K562 (cell line): ENCODE results near the gene TF. TPM values are rescaled to one million over a fixed set of nuclear protein-coding genes. Genes with fewer than 3 reads are reported as not detected.

Source experiments
- ATAC-seq: fragments of 200-7000 bp; cut with Tn5 transposase; 3 replicates; pipeline ENCODE4 v1.9.1; 2020; ENCODE audit warnings: moderate library complexity
- BruUV-seq: library from RNA; stranded (reverse); fragments of 400-500 nt; replicated peaks from 2 replicates; lab custom pipeline; 2021; lab: Mats Ljungman, UMichigan
- CTCF ChIA-PET: fragments of 300-600 bp; formaldehyde crosslinking; extraction: SDS; loops from one replicate; lab custom pipeline; 2021; ENCODE audit warnings: low intra/inter-chr PET ratio; lab: Yijun Ruan, JAX
- POLR2A ChIA-PET: fragments of 300-600, 350-650 bp; sonication (Branson Sonifier 250); formaldehyde crosslinking; extraction: SDS; loops from one replicate; lab custom pipeline; 2021; ENCODE audit warnings: antibody characterized with exemption, inconsistent platforms; lab: Yijun Ruan, JAX
- DNase-seq, 4 experiments: peaks; one replicate each; pipeline versions ENCODE4 v3.0.0 to v3.0.0-alpha.2; 2011 to 2018; ENCODE audit warnings: low spot score in 3 of 4, mixed read lengths in 3 of 4; ENCODE audit errors: extremely low read depth in 1 of 4
- FAIRE-seq: peaks from 2 replicates; lab custom pipeline; 2011; peaks lifted over from hg19 to GRCh38; lab: Jason Lieb, UNC
- H2AFZ ChIP-seq: 2 replicates; pipeline ENCODE4 v1.6.0; 2011; ENCODE audit warnings: low read depth, low read length, control low read depth, inconsistent platforms
- H3K27ac ChIP-seq: fragments of 200-600 bp; 3 replicates; pipeline ENCODE4 v1.8.0; 2011; ENCODE audit warnings: low read depth, mild to moderate bottlenecking, control low read depth, inconsistent platforms, low read length, moderate library complexity, mixed read lengths; ENCODE audit errors: extremely low read depth
- H3K27me3 ChIP-seq, 2 experiments: fragments of 300-600 bp in 1 of 2; 2 replicates in 1 of 2; 3 replicates in 1 of 2; pipeline versions ENCODE4 v1.6.0 to v1.8.0; 2011; ENCODE audit warnings: inconsistent platforms in 2 of 2, low read length in 2 of 2, mild to moderate bottlenecking in 1 of 2, mixed read lengths in 1 of 2, moderate library complexity in 1 of 2; ENCODE audit not compliant: control insufficient read depth in 2 of 2, insufficient read depth in 2 of 2
- H3K36me3 ChIP-seq: fragments of 300-600 bp; 3 replicates; pipeline ENCODE4 v1.8.0; 2011; ENCODE audit warnings: mild to moderate bottlenecking, low read length, inconsistent platforms; ENCODE audit not compliant: control insufficient read depth, insufficient read depth
- H3K4me1 ChIP-seq, 2 experiments: fragments of 200-600 bp in 1 of 2; replicated peaks in 1 of 2; 2 replicates in 1 of 2; 3 replicates in 1 of 2; pipeline versions ENCODE4 v1.5.1 to v1.8.0; 2011; ENCODE audit warnings: inconsistent platforms in 2 of 2, low read length in 2 of 2, mild to moderate bottlenecking in 1 of 2, mixed read lengths in 1 of 2, moderate library complexity in 1 of 2; ENCODE audit not compliant: control insufficient read depth in 2 of 2, insufficient read depth in 2 of 2
- H3K4me2 ChIP-seq: 2 replicates; pipeline ENCODE4 v1.6.1; 2011; ENCODE audit warnings: low read length, control low read depth, inconsistent platforms, mixed read lengths; ENCODE audit not compliant: insufficient read depth
- H3K4me3 ChIP-seq: fragments of 200-600 bp; sonication (generic), shearing (Covaris generic); 2 replicates; pipeline ENCODE4 v1.5.1; 2016; ENCODE audit warnings: control low read depth, inconsistent platforms
- H3K79me2 ChIP-seq: fragments of 200-600 bp; 3 replicates; pipeline ENCODE4 v1.8.0; 2011; ENCODE audit warnings: low read length, inconsistent platforms; ENCODE audit not compliant: control insufficient read depth, insufficient read depth
- H3K9ac ChIP-seq, 2 experiments: 2 replicates each; pipeline versions ENCODE4 v1.6.0 to v1.6.1; 2011; ENCODE audit warnings: low read depth in 2 of 2, low read length in 2 of 2, control low read depth in 1 of 2, inconsistent platforms in 1 of 2, mild to moderate bottlenecking in 1 of 2, mixed read lengths in 1 of 2; ENCODE audit not compliant: insufficient read depth in 1 of 2
- H3K9me1 ChIP-seq: one replicate; pipeline ENCODE4 v1.6.0; 2011; ENCODE audit warnings: inconsistent platforms, mild to moderate bottlenecking, low read length, moderate library complexity; ENCODE audit not compliant: control insufficient read depth, insufficient read depth
- H3K9me3 ChIP-seq: replicated peaks from 2 replicates; pipeline ENCODE4 v1.5.1; 2011; ENCODE audit warnings: low read depth, low read length, inconsistent platforms; ENCODE audit not compliant: control insufficient read depth, insufficient read depth
- H4K20me1 ChIP-seq: replicated peaks from 2 replicates; pipeline ENCODE4 v1.6.1; 2011; ENCODE audit warnings: low read length, inconsistent platforms, mixed read lengths; ENCODE audit not compliant: control insufficient read depth, insufficient read depth
- BRF1 ChIP-seq: IDR thresholded peaks from 3 replicates; pipeline ENCODE4 v1.6.1; 2011; ENCODE audit warnings: borderline replicate concordance, mild to moderate bottlenecking; ENCODE audit not compliant: insufficient read length; ENCODE audit errors: extremely low read depth
- CBFA2T3 ChIP-seq: fragments of 450-650 bp; IDR thresholded peaks from 2 replicates; pipeline ENCODE4 v1.6.1; 2017
- CEBPB ChIP-seq: fragments of 450-650 bp; IDR thresholded peaks from 2 replicates; pipeline ENCODE4 v1.6.1; 2016; ENCODE audit warnings: missing genetic modification characterization, missing compliant biosample characterization
- FOS ChIP-seq: IDR thresholded peaks from 3 replicates; pipeline ENCODE4 v1.6.1; 2011; ENCODE audit not compliant: insufficient read length; ENCODE audit errors: extremely low read depth
- HMG20A ChIP-seq: fragments of 450-650 bp; formaldehyde crosslinking; conservative IDR thresholded peaks from 2 replicates; pipeline ENCODE4 v1.4.0; 2020; ENCODE audit warnings: mild to moderate bottlenecking, mixed read lengths
- MCM2 ChIP-seq: fragments of 450-650 bp; IDR thresholded peaks from 2 replicates; pipeline ENCODE4 v1.6.1; 2017; ENCODE audit warnings: low read depth, mild to moderate bottlenecking
- NELFE ChIP-seq: IDR thresholded peaks from 2 replicates; pipeline ENCODE4 v1.6.1; 2011; ENCODE audit warnings: mild to moderate bottlenecking; ENCODE audit not compliant: insufficient read depth, insufficient read length
- PML ChIP-seq: IDR thresholded peaks from 2 replicates; pipeline ENCODE4 v1.6.1; 2012; ENCODE audit warnings: low read length, inconsistent platforms
- SETDB1 ChIP-seq: IDR thresholded peaks from one replicate; pipeline ENCODE4 v1.6.1; 2012; ENCODE audit warnings: low read length, control low read depth, inconsistent platforms
- ZNF57 ChIP-seq: fragments of 450-650 bp; formaldehyde crosslinking; IDR thresholded peaks from 2 replicates; pipeline ENCODE4 v1.4.0; 2020; ENCODE audit warnings: mild to moderate bottlenecking, moderate library complexity
- WGBS: fragments of 100-300 bp; shearing (Covaris generic); methylation state at CpG from one replicate; pipeline ENCODE4 v1.1.6; 2016; ENCODE audit warnings: low coverage, mixed read lengths; ENCODE audit not compliant: insufficient coverage; ENCODE audit errors: missing lambda C conversion rate; 5-methylcytosine and 5-hydroxymethylcytosine counted together
- in situ Hi-C: fragments of 300-500 bp; cut with MboI; formaldehyde crosslinking; loops from 4 replicates; pipeline ENCODE4 v1.15.0; 2018; ENCODE audit warnings: inconsistent platforms, mixed read lengths
- intact Hi-C: fragments of 100-400 bp; cut with micrococcal nuclease; formaldehyde crosslinking; loops from 2 replicates; pipeline ENCODE4 v1.14.2; 2022
- polyA plus RNA-seq, 8 experiments: library from polyadenylated mRNA; depleted of rRNA in 4 of 8; stranded (reverse) in 5 of 8; unstranded in 3 of 8; fragments of >200 nt; fragmentation: Nextera tagmentation in 2 of 8; fragmentation: Illumina TruSeq in 1 of 8; extraction: Ambion mirVana in 2 of 8; extraction: Trizol in 1 of 8; gene quantifications; 2 replicates each; pipeline versions ENCODE4 v1.2.1 to v1.2.3, GENCODE V29; 2011 to 2014; ENCODE audit warnings: inconsistent platforms in 1 of 8, missing spikeins in 1 of 8
- total RNA-seq, 7 experiments: library from RNA; depleted of rRNA in 6 of 7; stranded (reverse); fragments of >200 nt in 6 of 7; fragmentation: Illumina TruSeq in 2 of 7; extraction: Trizol in 2 of 7; gene quantifications; 2 replicates each; pipeline versions ENCODE4 v1.2.1 to v1.2.3, GENCODE V29; 2011 to 2021; ENCODE audit warnings: low replicate concordance in 1 of 7

TF gene
- total and polyA plus RNA-seq, 9 of the 15 experiments (the other 6 are each of a cell fraction or from before 2014, with no cell fraction given), result 0.09 to 9.2 (median 3.1) TPM

DNA sequence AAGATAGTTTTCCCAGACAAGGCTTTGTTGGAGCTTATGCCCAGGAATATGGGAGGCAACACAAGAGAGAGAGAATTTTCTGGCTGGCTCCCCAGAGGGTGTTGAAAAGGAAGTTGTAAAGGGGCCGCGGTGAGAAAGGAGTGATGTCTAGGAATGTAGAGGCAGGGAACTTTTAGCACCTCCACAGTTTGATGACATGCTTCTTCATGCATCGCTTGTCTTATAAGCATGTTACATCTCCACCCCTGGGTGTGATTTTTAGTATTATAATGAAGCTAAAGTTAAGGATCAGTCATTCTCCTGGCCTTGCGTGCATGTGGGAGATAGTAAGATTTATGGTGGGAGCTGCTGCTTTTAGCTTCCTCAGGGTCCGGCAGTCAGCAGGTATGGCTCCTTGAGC lies 32.8 kb upstream of the TF start:
- no peaks in the 10 kb centered on the region for H3K9me1 ChIP-seq
- CTCF ChIA-PET, result no interaction called here
- ATAC-seq, result no peak
- no peaks in the 10 kb centered on the region for H3K79me2 ChIP-seq
- no peak overlapping the region for H3K27ac ChIP-seq
- TF ChIP-seq FOS, result no peak
- TF ChIP-seq CBFA2T3, result no peak
- no peak for TF ChIP-seq NELFE
- no peak for TF ChIP-seq SETDB1
- no peak for TF ChIP-seq MCM2
- TF ChIP-seq CEBPB (tag), result no peak
- no peak for TF ChIP-seq PML
- TF ChIP-seq BRF1, result no peak
- TF ChIP-seq HMG20A (CRISPR knock-in tag), result no peak
- TF ChIP-seq ZNF57 (CRISPR knock-in tag), result no peak
- intact Hi-C loops (no loop called here), in situ Hi-C loops (no loop called here)
- H3K27me3 ChIP-seq, result peaks cover 11 to 48% of the 10 kb centered on the region in 2 experiments
- POLR2A ChIA-PET, result no interaction called here
- no peak overlapping the region for H3K4me3 ChIP-seq
- 3% methylated on average over 5 of the region's 5 CpGs for WGBS
- no peak overlapping the region for H3K9ac ChIP-seq
- DNase-seq, result no peak
- FAIRE-seq, result no peak
- no TSS peak for BruUV-seq
- H4K20me1 ChIP-seq, result no peaks in the 10 kb centered on the region
- H3K9me3 ChIP-seq, result no peaks in the 10 kb centered on the region
- H3K36me3 ChIP-seq, result no peaks in the 10 kb centered on the region
- no peak overlapping the region for H2AFZ ChIP-seq
- no peaks in the 10 kb centered on the region for H3K4me1 ChIP-seq
- H3K4me2 ChIP-seq, result no peak overlapping the region
